HG02852 (cell line): ENCODE results near the gene HOMER2.

Source experiments
- ATAC-seq: cut with Tn5 transposase; IDR thresholded peaks from one replicate; pipeline ENCODE4 v1.9.1; 2021; ENCODE audit warnings: mild to moderate bottlenecking, moderate library complexity; ENCODE audit not compliant: unreplicated experiment

HOMER2 gene

GRCh38 chr15:82933576-82933975, 18.9 kb downstream of the HOMER2 start:
- no peak for ATAC-seq

DNA sequence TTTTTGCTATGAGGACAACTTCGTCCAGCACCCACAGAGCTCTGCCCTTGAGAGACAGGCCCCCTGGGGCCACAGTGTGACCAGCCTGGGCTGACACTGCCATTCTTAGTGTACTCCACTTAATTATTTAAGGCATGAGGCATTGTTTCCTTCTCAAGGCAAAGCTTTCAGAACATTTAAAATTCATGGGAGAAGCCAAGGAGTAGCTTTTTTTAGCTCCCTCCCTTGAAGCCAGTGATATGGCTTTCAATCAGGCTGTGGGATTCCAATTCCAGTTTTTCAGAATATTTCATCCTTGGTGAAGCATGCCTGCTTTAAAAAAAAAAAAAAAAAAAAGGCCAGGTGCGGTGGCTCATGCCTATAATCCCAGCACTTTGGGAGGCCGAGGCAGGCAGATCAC, 21.3 kb downstream of the HOMER2 start:
- no peak for ATAC-seq

DNA sequence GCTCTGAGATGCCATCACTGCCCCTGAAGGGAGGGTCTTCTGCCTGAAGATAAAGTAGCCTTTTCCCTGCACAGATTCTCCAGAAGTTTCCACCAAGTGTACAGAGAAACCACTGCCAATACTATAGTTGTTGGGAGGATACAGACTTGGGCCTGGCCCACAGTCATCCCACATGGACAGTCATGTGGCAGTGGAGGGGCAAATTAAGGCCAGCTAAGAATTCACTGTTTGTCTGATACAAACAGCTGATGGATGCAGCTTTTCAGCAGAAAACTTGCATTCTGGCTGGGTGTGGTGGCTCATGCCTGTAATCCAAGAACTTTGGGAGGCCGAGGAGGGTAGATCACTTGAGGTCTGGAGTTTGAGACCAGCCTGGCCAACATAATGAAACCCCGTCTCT, 22.1 kb downstream of the HOMER2 start:
- ATAC-seq, result no peak

GRCh38 chr15:82928711-82929110, 23.8 kb downstream of the HOMER2 start:
- no peak for ATAC-seq

- ATAC-seq, result no peak
Measured at GRCh38 chr15:82923744-82924143, 28.8 kb downstream of the HOMER2 start.

GRCh38 chr15:82922737-82923136, 29.8 kb downstream of the HOMER2 start:
- no peak for ATAC-seq

DNA sequence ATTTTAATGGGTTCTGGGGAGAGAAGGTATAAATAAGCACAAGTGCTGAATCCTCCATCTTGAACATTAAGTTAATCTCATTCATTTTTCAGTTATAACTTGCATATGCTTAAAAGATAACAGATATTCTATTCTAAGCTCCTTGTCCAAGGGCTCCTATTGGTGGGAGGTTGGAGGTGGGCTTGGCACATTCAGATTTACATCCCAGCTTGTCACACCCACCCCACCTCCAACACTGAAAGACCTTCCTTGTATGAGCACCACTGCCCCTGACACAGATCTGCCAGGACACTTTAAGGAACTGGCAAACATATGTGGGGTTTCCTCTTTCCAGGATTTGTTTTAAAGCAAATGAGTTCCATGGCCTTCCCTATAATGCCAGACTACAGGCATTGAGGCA, 30.6 kb downstream of the HOMER2 start:
- no peak for ATAC-seq

GRCh38 chr15:82921242-82921641, 31.3 kb downstream of the HOMER2 start:
- ATAC-seq, result no peak

DNA sequence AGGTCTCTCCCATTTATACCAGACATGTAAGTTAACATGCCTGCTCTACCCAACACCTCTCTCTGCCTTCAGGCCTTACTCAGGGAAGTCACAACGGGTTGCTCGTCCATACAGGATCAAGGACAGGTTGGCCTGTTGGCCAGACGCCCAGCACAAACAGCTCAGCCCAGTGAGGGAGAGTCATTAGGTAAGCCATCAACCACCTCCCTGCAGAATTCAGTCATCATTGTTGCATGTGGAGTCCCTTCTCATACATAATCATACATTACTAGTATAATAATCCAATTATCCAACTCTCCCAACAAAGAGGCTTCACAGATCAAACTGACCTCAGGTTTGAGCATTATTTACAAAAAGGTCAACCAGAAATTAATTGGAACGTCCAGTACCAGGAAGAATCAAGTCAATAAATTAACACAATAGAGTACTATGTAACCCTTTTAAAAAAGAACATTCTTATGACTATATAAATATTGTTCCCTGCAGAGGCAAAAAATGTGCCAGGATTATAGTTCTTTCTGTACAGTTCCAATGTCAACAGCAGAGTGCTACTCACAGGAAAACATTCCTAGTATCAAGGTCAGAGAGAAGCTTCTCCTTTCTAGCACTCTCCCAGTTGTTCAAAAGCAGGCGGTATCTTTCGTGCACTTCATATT, 33.2 kb downstream of the HOMER2 start:
- no peak for ATAC-seq

GRCh38 chr15:82918607-82919230, 33.8 kb downstream of the HOMER2 start:
- no peak for ATAC-seq

DNA sequence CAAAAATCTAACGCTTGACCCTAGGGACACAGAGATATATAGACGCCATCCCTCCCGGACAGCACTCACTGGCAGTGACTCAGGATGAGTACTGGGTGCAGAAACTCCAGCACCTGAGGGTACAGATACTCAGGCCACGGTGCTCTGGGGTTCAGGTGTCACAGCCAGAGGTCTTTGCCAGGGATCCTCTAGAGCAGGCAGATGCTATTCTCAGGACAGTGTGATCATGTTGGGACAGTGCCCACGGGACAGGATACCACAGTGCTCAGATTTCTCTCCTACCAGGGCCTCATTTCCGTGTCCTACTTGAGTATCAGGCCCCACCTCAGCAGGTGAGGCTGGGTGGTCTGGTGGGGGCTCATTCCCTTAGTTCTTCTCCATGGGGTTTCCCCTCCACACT, 34.4 kb downstream of the HOMER2 start:
- ATAC-seq, result no peak

GRCh38 chr15:82917249-82917648, 35.3 kb downstream of the HOMER2 start:
- ATAC-seq, result no peak

- no peak for ATAC-seq
Measured at GRCh38 chr15:82916161-82916952, 36.2 kb downstream of the HOMER2 start.

- ATAC-seq, result no peak
Measured at GRCh38 chr15:82914396-82914795, 38.1 kb downstream of the HOMER2 start.

- no peak for ATAC-seq
Measured at GRCh38 chr15:82911458-82911857, 41.1 kb downstream of the HOMER2 start.

DNA sequence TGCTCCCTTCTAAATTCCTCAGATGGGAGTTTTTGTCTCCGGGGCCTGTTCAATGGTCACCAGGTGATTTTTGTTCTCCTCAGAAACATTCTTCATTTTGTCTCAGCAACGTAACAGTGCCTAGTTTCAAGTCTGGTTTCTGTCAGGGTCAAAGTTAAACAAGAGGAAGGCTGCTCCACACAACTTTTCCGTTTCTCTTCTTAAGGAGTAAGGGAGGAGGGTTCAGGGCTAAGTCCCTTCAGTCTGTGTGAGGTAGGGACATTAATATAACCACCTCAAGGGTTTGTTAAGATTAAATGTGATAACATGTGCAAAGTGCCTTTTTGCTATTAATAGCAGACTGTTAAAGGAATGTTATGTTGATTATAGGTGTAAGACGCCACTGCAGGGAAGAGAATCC, 41.8 kb downstream of the HOMER2 start:
- ATAC-seq, result no peak

GRCh38 chr15:82909080-82909815, 43.3 kb downstream of the HOMER2 start:
- ATAC-seq, result no peak

DNA sequence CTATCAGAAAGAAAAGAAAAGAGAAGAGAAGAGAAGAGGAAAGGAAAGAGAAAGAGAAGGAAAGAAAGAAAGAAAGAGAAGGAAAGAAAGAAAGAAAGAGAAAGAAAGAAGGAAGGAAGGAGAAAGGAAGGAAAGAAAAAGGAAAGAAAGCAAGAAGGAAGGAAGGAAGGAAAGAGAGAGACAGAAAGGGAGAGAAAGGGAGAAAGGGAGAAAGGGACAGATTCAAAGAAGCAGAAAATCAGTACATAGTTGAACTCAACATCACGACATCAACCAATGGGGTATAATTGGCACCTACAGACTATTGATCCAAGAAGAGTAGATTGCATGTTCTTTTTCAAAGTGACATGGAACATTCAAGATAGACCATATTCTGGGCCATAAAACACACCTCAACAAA, 45.2 kb downstream of the HOMER2 start:
- ATAC-seq, result no peak

DNA sequence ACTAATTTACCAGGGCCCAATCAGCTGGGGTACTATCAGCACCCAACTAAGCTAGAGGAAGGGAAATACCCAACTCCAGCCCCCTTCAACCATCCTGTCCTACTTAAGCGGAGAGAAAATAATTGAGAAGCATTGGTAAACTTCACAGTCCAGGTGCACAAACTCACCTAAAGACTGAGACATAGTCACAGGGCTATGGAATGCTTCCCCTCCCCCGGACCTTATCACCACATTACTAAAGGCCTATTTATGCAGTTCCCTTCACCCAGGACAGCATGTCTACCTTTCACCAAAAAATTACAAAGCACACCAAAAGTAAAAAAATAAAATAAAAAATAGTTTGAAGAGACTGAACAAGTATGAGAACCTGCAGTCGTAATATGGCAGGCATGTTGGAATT, 47.9 kb downstream of the HOMER2 start:
- ATAC-seq, result no peak

DNA sequence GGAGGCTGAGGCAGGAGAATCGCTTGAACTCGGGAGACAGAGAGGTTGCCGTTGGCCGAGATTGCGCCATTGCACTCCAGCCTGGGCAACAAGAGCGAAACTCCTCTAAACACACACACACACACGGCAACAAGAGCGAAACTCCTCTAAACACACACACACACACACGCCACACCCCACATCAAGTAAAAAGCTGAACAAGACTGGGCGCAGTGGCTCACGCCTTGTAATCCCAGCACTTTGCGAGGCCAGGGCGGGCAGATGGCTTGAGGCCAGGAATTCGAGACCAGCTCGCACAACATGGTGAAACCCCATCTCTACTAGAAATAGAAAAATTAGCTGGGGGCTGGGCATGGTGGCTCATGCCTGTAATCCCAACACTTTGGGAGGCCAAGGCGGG, 49.0 kb downstream of the HOMER2 start:
- no peak for ATAC-seq

DNA sequence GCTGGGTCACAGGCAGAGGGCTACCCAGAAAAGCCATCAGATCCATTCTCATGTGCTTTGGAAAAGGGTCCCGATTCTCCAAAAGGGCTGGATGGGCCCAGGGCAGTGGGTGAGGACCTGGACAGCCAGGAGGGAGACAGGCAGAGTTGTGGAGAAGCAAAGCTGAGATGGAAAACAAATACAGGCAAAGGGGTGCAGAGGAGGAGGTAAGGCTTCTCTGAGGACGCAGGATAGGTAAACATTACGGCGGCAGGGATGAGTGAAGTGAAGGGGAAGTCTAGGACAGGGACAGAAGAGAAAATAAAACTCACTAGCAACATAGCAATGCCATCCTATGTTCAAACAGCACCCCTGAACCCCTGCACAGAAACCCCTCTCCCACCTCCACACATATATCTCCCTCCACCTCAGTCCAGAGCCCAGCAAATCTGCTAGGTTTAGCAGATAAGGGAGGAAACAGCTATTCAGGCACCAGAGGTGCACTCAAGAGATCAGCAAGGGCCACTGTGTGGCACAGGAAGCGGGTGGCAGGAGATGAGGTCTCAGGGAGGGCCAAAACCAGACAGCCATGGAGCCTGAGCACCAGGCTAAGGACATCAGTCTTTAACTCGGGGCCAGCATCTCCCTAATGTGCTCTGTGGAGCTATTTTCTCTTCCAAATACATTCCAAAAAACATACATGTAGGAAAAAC, 51.3 kb downstream of the HOMER2 start:
- ATAC-seq, result no peak
